HepG2 (cell line): Measurements from ENCODE around the gene DUS3L. TPM values are rescaled to one million over a fixed set of nuclear protein-coding genes. Genes with fewer than 3 reads are reported as not detected.
A peak's percentile ranks its signal among the peaks of the same experiment; 100 is the strongest.

ENCODE experiments used
- FIP1L1 ChIP-seq: fragments of 200-400 bp; formaldehyde crosslinking; IDR thresholded peaks from 2 replicates; pipeline ENCODE4 v1.6.1; 2018; ENCODE audit warnings: low read depth, mild to moderate bottlenecking, low read length, moderate library complexity, borderline replicate concordance; ENCODE audit not compliant: insufficient read depth
- HNF4A ChIP-seq: sonication (generic); formaldehyde crosslinking; IDR thresholded peaks from 2 replicates; pipeline ENCODE4 v1.4.0; 2020; ENCODE audit warnings: missing genetic modification reagents
- KAT7 ChIP-seq: IDR thresholded peaks from 2 replicates; pipeline ENCODE4 v1.6.1; 2018; ENCODE audit warnings: borderline replicate concordance, missing compliant biosample characterization
- PAX8 ChIP-seq: sonication (generic); formaldehyde crosslinking; IDR thresholded peaks from 2 replicates; pipeline ENCODE4 v1.8.0; 2022; ENCODE audit warnings: mild to moderate bottlenecking, missing genetic modification reagents, borderline replicate concordance
- POGK ChIP-seq: sonication (generic); formaldehyde crosslinking; conservative IDR thresholded peaks from 2 replicates; pipeline ENCODE4 v1.8.0; 2022; ENCODE audit warnings: mild to moderate bottlenecking, moderate library complexity, missing genetic modification reagents
- ZBTB4 ChIP-seq: sonication (generic); formaldehyde crosslinking; IDR thresholded peaks from 2 replicates; pipeline ENCODE4 v1.4.0; 2020; ENCODE audit warnings: missing genetic modification reagents, mild to moderate bottlenecking, borderline replicate concordance
- ZNF256 ChIP-seq: sonication (generic); formaldehyde crosslinking; conservative IDR thresholded peaks from 2 replicates; pipeline ENCODE4 v1.4.0; 2020; ENCODE audit warnings: missing genetic modification reagents
- ZNF432 ChIP-seq: sonication (generic); formaldehyde crosslinking; IDR thresholded peaks from 2 replicates; pipeline ENCODE4 v1.5.0; 2020; ENCODE audit warnings: missing genetic modification reagents, mild to moderate bottlenecking, borderline replicate concordance
- ZNF441 ChIP-seq: sonication (generic); formaldehyde crosslinking; IDR thresholded peaks from 2 replicates; pipeline ENCODE4 v1.7.0; 2021; ENCODE audit warnings: missing genetic modification reagents, borderline replicate concordance
- ZNF549 ChIP-seq: sonication (generic); formaldehyde crosslinking; IDR thresholded peaks from 2 replicates; pipeline ENCODE4 v1.5.0; 2020; ENCODE audit warnings: missing genetic modification reagents
- ZNF558 ChIP-seq: sonication (generic); formaldehyde crosslinking; IDR thresholded peaks from 2 replicates; pipeline ENCODE4 v1.9.0; 2022; ENCODE audit warnings: mild to moderate bottlenecking, missing genetic modification reagents, borderline replicate concordance
- ZNF646 ChIP-seq: sonication (generic); formaldehyde crosslinking; IDR thresholded peaks from 2 replicates; pipeline ENCODE4 v1.9.0; 2021; ENCODE audit warnings: mild to moderate bottlenecking, missing genetic modification reagents
- ZNF816 ChIP-seq: sonication (generic); formaldehyde crosslinking; IDR thresholded peaks from 2 replicates; pipeline ENCODE4 v1.8.0; 2022; ENCODE audit warnings: missing genetic modification reagents, mild to moderate bottlenecking, borderline replicate concordance
- polyA plus RNA-seq, 8 experiments: library from polyadenylated mRNA; depleted of rRNA in 3 of 8; stranded (reverse) in 7 of 8; unstranded in 1 of 8; fragments of >200 nt; fragmentation: Illumina TruSeq in 4 of 8; extraction: Trizol in 4 of 8; gene quantifications; 2 replicates each; pipeline versions ENCODE4 v1.2.1 to v1.2.3, GENCODE V29; 2011 to 2016; ENCODE audit warnings: low read depth in 4 of 8, missing spikeins in 1 of 8, mixed read lengths in 1 of 8; ENCODE audit not compliant: insufficient read depth in 1 of 8
- total RNA-seq, 5 experiments: library from RNA; depleted of rRNA; stranded (reverse); fragments of >200 nt; fragmentation: Illumina TruSeq; extraction: Trizol; gene quantifications; 2 replicates each; pipeline ENCODE4 v1.2.3, GENCODE V29; 2016; ENCODE audit warnings: low read depth in 1 of 5

The DUS3L gene
- total and polyA plus RNA-seq, 2 of the 13 experiments (the other 11 are each of a cell fraction or from before 2014, with no cell fraction given), result 13.3 to 25.1 TPM

- TF ChIP-seq POGK (CRISPR knock-in tag) (peak; percentile 93), ZNF549 (no peak), ZBTB4 (0 out of 2 replicates have a peak, but pooled peaks have one; percentile 63), ZNF441 (0 out of 2 replicates have a peak, but pooled peaks have one; percentile 36), KAT7 (no peak), FIP1L1 (no peak), ZNF256 (no peak), ZNF646 (CRISPR knock-in tag) (no peak), ZNF432 (CRISPR knock-in tag) (no peak), HNF4A (CRISPR knock-in tag) (no peak), PAX8 (CRISPR knock-in tag) (no peak), ZNF558 (0 out of 2 replicates have a peak, but pooled peaks have one; percentile 76), ZNF816 (CRISPR knock-in tag) (no peak)
Measured at GRCh38 chr19:5803752-5804515, 13.0 kb upstream of the DUS3L start (continued).
